ENCODE measurements around the gene SLC18A3. TPM values are rescaled to one million over a fixed set of nuclear protein-coding genes. Genes with fewer than 3 reads are reported as not detected.
A peak's percentile ranks its signal among the peaks of the same experiment; 100 is the strongest.

SLC18A3 gene
- total RNA-seq, 1 donor from 2014 or later, result not detected

GRCh38 chr10:49578392-49578791, 31.7 kb upstream of the SLC18A3 start:
- no peak for DNase-seq (ENCODE audit: low spot score in 2 of 2)
- Histone ChIP-seq H3K27ac (no peak overlapping the region), H3K36me3 (no peaks in the 10 kb centered on the region), H3K27me3 (no peaks in the 10 kb centered on the region), H3K9me3 (no peaks in the 10 kb centered on the region), H3K4me1 (no peaks in the 10 kb centered on the region), H3K4me3 (no peak overlapping the region)
- TF ChIP-seq CTCF (IDR thresholded peaks at IDR 0.05), result no peak
- intact Hi-C loops (cut with DNase I), result no loop called here

- H3K36me3 ChIP-seq, result no peaks in the 10 kb centered on the region
- peak overlapping the region; percentile 1 to 62 for H3K27ac ChIP-seq
- intact Hi-C loops (cut with DNase I), result no loop called here
- no peaks in the 10 kb centered on the region for H3K9me3 ChIP-seq
- H3K4me3 ChIP-seq, result no peak overlapping the region
- DNase-seq (ENCODE audit: low spot score in 2 of 2), result no peak
- H3K4me1 ChIP-seq, result no peaks in the 10 kb centered on the region
- H3K27me3 ChIP-seq, result no peaks in the 10 kb centered on the region
- TF ChIP-seq CTCF (IDR thresholded peaks at IDR 0.05), result no peak
Observed at GRCh38 chr10:49579621-49580020, 30.5 kb upstream of the SLC18A3 start.

GRCh38 chr10:49585387-49585786, 24.7 kb upstream of the SLC18A3 start:
- no peak for TF ChIP-seq CTCF (IDR thresholded peaks at IDR 0.05)
- H3K4me3 ChIP-seq, result no peak overlapping the region
- H3K9me3 ChIP-seq, result no peaks in the 10 kb centered on the region
- H3K36me3 ChIP-seq, result no peaks in the 10 kb centered on the region
- H3K4me1 ChIP-seq, result no peaks in the 10 kb centered on the region
- no peaks in the 10 kb centered on the region for H3K27me3 ChIP-seq
- DNase-seq (ENCODE audit: low spot score in 2 of 2), result no peak
- H3K27ac ChIP-seq, result no peak overlapping the region
- intact Hi-C loops (cut with DNase I), result no loop called here

GRCh38 chr10:49587981-49588380, 22.1 kb upstream of the SLC18A3 start:
- Histone ChIP-seq H3K36me3 (no peaks in the 10 kb centered on the region), H3K27me3 (no peaks in the 10 kb centered on the region), H3K4me1 (no peaks in the 10 kb centered on the region), H3K4me3 (no peak overlapping the region), H3K9me3 (no peaks in the 10 kb centered on the region), H3K27ac (no peak overlapping the region)
- DNase-seq (ENCODE audit: low spot score in 2 of 2), result no peak
- no peak for TF ChIP-seq CTCF (IDR thresholded peaks at IDR 0.05)
- intact Hi-C loops (cut with DNase I), result no loop called here

- Histone ChIP-seq H3K4me1 (no peaks in the 10 kb centered on the region), H3K36me3 (no peaks in the 10 kb centered on the region), H3K9me3 (no peaks in the 10 kb centered on the region), H3K27ac (no peak overlapping the region), H3K27me3 (no peaks in the 10 kb centered on the region), H3K4me3 (no peak overlapping the region)
- intact Hi-C loops (cut with DNase I), result loop anchor here (5.0 to 10.0 kb wide), 2 partner anchors 56 to 472 kb away; partner anchors contain the start of genes ERCC6 and WASHC2A
- peak; percentile 27 to 79 (median 69) for TF ChIP-seq CTCF (IDR thresholded peaks at IDR 0.05)
- DNase-seq (ENCODE audit: low spot score in 2 of 2), result peak in 1 of 2 donors; percentile 63
Observed at GRCh38 chr10:49592726-49593563, 17.2 kb upstream of the SLC18A3 start.
